Stimulated activated CD8-positive, alpha-beta memory T cell treated with anti-CD3 and anti-CD28 coated beads, Interleukin-7, amount 100 ng/mL, for 4 hours (primary cell): ENCODE results near the gene CAPN12.

Experiments used
- DNase-seq, 2 donors: peaks; one replicate each; pipeline ENCODE4 v3.0.0-alpha.2; 2020; ENCODE audit warnings: low read depth in 2 of 2

Gene CAPN12

GRCh38 chr19:38739440-38740256, 4.6 kb downstream of the CAPN12 start:
- peak in 1 of 2 donors; percentile 37 for DNase-seq

GRCh38 chr19:38737921-38738737, 6.1 kb downstream of the CAPN12 start:
- DNase-seq: no peak

GRCh38 chr19:38737281-38737865, 6.9 kb downstream of the CAPN12 start:
- no peak for DNase-seq

GRCh38 chr19:38736413-38737280, 7.6 kb downstream of the CAPN12 start:
- DNase-seq: peak; percentile 47 to 55

- peak; percentile 35 to 64 for DNase-seq
Measured at GRCh38 chr19:38736036-38736412, 8.2 kb downstream of the CAPN12 start.

GRCh38 chr19:38735257-38735686, 9.0 kb downstream of the CAPN12 start:
- DNase-seq: no peak

GRCh38 chr19:38734426-38735256, 9.6 kb downstream of the CAPN12 start:
- DNase-seq: no peak

- DNase-seq: no peak
Measured at GRCh38 chr19:38734176-38734425, 10.2 kb downstream of the CAPN12 start.

- no peak for DNase-seq
Measured at GRCh38 chr19:38733493-38734175, 10.6 kb downstream of the CAPN12 start.

- DNase-seq: no peak
Measured at GRCh38 chr19:38733241-38733492, 11.1 kb downstream of the CAPN12 start.

- no peak for DNase-seq
Measured at GRCh38 chr19:38731654-38732301, 12.5 kb downstream of the CAPN12 start.

GRCh38 chr19:38730731-38731589, 13.3 kb downstream of the CAPN12 start:
- DNase-seq: no peak

- no peak for DNase-seq
Measured at GRCh38 chr19:38730470-38730730, 13.9 kb downstream of the CAPN12 start.

GRCh38 chr19:38729653-38730469, 14.4 kb downstream of the CAPN12 start:
- peak; percentile 52 to 62 for DNase-seq

- no peak for DNase-seq
Measured at GRCh38 chr19:38728752-38729541, 15.3 kb downstream of the CAPN12 start.

- no peak for DNase-seq
Measured at GRCh38 chr19:38727868-38728660, 16.2 kb downstream of the CAPN12 start.

GRCh38 chr19:38727306-38727867, 16.9 kb downstream of the CAPN12 start:
- no peak for DNase-seq
